Keratinocyte (primary cell): Measurements from ENCODE around the gene CPOX. TPM values are rescaled to one million over a fixed set of nuclear protein-coding genes. Genes with fewer than 3 reads are reported as not detected.
A peak's percentile ranks its signal among the peaks of the same experiment; 100 is the strongest.

Source experiments
- DNase-seq: peaks from one replicate; pipeline ENCODE4 v3.0.0-alpha.2; 2011; ENCODE audit warnings: low read depth, missing footprints, low spot score
- FAIRE-seq: peaks from 2 replicates; lab custom pipeline; 2011; peaks lifted over from hg19 to GRCh38; lab: Jason Lieb, UNC
- H2AFZ ChIP-seq: 2 replicates; pipeline ENCODE4 v1.6.0; 2012; ENCODE audit warnings: low read length, control low read depth, inconsistent platforms; ENCODE audit not compliant: control insufficient read depth
- H3K27ac ChIP-seq: 2 replicates; pipeline ENCODE4 v1.5.1; 2011; ENCODE audit warnings: low read length; ENCODE audit not compliant: control insufficient read depth, insufficient read depth
- H3K27me3 ChIP-seq: 3 replicates; pipeline ENCODE4 v1.6.0; 2011; ENCODE audit warnings: low read length; ENCODE audit not compliant: control insufficient read depth, insufficient read depth; ENCODE audit errors: extremely low read depth
- H3K36me3 ChIP-seq, 2 experiments: 2 replicates in 1 of 2; 3 replicates in 1 of 2; pipeline ENCODE4 v1.5.1; 2011; ENCODE audit warnings: low read length in 2 of 2, mild to moderate bottlenecking in 1 of 2; ENCODE audit not compliant: control insufficient read depth in 2 of 2, insufficient read depth in 2 of 2; ENCODE audit errors: extremely low read depth in 1 of 2
- H3K4me1 ChIP-seq: 3 replicates; pipeline ENCODE4 v1.5.1; 2011; ENCODE audit warnings: low read length; ENCODE audit not compliant: control insufficient read depth, insufficient read depth; ENCODE audit errors: extremely low read depth
- H3K4me2 ChIP-seq: 3 replicates; pipeline ENCODE4 v1.6.0; 2011; ENCODE audit warnings: low read depth, low read length; ENCODE audit not compliant: control insufficient read depth, insufficient read depth; ENCODE audit errors: extremely low read depth
- H3K4me3 ChIP-seq, 3 experiments: fragments of 200-600 bp in 1 of 3; sonication (generic) in 1 of 3; 2 replicates in 2 of 3; 3 replicates in 1 of 3; pipeline ENCODE4 v1.5.1; 2011 to 2016; ENCODE audit warnings: low read length in 3 of 3, mild to moderate bottlenecking in 3 of 3, control low read depth in 2 of 3, inconsistent platforms in 1 of 3, low read depth in 1 of 3, mixed read lengths in 1 of 3, mixed run types in 1 of 3, moderate library complexity in 1 of 3; ENCODE audit not compliant: control insufficient read depth in 2 of 3, insufficient read depth in 2 of 3; ENCODE audit errors: extremely low read depth in 1 of 3
- H3K79me2 ChIP-seq: 2 replicates; pipeline ENCODE4 v1.6.0; 2012; ENCODE audit warnings: low read length; ENCODE audit not compliant: control insufficient read depth, insufficient read depth
- H3K9ac ChIP-seq: 3 replicates; pipeline ENCODE4 v1.6.0; 2011; ENCODE audit warnings: low read length; ENCODE audit not compliant: control insufficient read depth, insufficient read depth; ENCODE audit errors: extremely low read depth
- H3K9me1 ChIP-seq: 3 replicates; pipeline ENCODE4 v1.6.0; 2011; ENCODE audit warnings: low read length; ENCODE audit not compliant: control insufficient read depth, insufficient read depth; ENCODE audit errors: extremely low read depth
- H3K9me3 ChIP-seq: 2 replicates; pipeline ENCODE4 v1.5.1; 2012; ENCODE audit warnings: low read depth, low read length; ENCODE audit not compliant: control insufficient read depth
- H4K20me1 ChIP-seq: 3 replicates; pipeline ENCODE4 v1.6.0; 2011; ENCODE audit warnings: low read length; ENCODE audit not compliant: control insufficient read depth, insufficient read depth; ENCODE audit errors: extremely low read depth
- EZH2 ChIP-seq: IDR thresholded peaks from one replicate; pipeline ENCODE4 v1.6.1; 2012; ENCODE audit warnings: inconsistent platforms, mild to moderate bottlenecking, low read length, moderate library complexity
- dilution Hi-C: fragments of 300-500 bp; cut with MboI; formaldehyde crosslinking; loops from one replicate; pipeline ENCODE4 v1.7.0; 2020; ENCODE audit warnings: low sequenced_read_pairs; ENCODE audit not compliant: extremely low pct_ligation_motif_present
- polyA plus RNA-seq, 5 experiments: library from polyadenylated mRNA; depleted of rRNA in 3 of 5; stranded (reverse) in 3 of 5; stranded (forward) in 1 of 5; unstranded in 1 of 5; fragments of >200 nt; gene quantifications; 1 replicate in 1 of 5; 2 replicates in 3 of 5; 3 replicates in 1 of 5; pipeline versions ENCODE4 v1.2.1 to v1.2.3, GENCODE V29; 2011 to 2012; ENCODE audit warnings: missing spikeins in 2 of 5, low read depth in 1 of 5, low replicate concordance in 1 of 5
- TF ChIP-seq, protein P1 (sequence below), 3 experiments: IDR thresholded peaks in 1 of 3; conservative IDR thresholded peaks in 1 of 3; optimal IDR thresholded peaks in 1 of 3; 2 replicates in 2 of 3; 3 replicates in 1 of 3; pipeline versions ENCODE3 to v1.5.1; 2011; ENCODE audit warnings: low read length in 3 of 3, mild to moderate bottlenecking in 3 of 3, moderate library complexity in 2 of 3, control low read depth in 1 of 3, inconsistent platforms in 1 of 3; ENCODE audit not compliant: insufficient read depth in 2 of 3; ENCODE audit errors: extremely low read depth in 1 of 3

CPOX gene
- polyA plus RNA-seq, 1 donor (not counting 4 experiments of a cell fraction or from before 2014, with no cell fraction given), result 29.4 TPM

DNA sequence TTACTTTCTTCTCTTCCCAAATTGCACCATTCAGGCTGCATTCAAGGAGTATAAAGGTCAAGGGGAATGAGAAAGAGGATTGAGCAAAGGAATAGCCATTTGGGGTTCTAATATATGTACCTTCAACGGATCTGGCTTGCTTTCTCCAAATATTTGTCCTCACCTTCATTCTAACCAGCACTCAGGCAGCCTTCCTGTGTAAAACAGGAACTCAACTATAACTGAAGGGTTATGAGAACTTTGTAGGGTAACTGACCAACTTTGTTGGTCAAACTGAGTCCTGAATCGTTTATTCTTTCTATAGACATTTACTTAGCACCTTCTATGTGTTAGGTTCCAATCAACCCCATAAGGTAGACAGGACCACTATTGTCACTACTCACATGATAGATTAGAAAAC, 5.1 kb upstream of the CPOX start:
- H2AFZ ChIP-seq, result no peak overlapping the region
- TF ChIP-seq EZH2, result no peak
- TF ChIP-seq, protein P1, sequence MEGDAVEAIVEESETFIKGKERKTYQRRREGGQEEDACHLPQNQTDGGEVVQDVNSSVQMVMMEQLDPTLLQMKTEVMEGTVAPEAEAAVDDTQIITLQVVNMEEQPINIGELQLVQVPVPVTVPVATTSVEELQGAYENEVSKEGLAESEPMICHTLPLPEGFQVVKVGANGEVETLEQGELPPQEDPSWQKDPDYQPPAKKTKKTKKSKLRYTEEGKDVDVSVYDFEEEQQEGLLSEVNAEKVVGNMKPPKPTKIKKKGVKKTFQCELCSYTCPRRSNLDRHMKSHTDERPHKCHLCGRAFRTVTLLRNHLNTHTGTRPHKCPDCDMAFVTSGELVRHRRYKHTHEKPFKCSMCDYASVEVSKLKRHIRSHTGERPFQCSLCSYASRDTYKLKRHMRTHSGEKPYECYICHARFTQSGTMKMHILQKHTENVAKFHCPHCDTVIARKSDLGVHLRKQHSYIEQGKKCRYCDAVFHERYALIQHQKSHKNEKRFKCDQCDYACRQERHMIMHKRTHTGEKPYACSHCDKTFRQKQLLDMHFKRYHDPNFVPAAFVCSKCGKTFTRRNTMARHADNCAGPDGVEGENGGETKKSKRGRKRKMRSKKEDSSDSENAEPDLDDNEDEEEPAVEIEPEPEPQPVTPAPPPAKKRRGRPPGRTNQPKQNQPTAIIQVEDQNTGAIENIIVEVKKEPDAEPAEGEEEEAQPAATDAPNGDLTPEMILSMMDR (optimal IDR thresholded peaks at IDR 0.05 in 1 of 3, IDR thresholded peaks at IDR 0.05 in 1 of 3, conservative IDR thresholded peaks at IDR 0.05 in 1 of 3; ENCODE audit: extremely low read depth in 1 of 3, insufficient read depth in 2 of 3, low read length in 3 of 3), result no peak
- FAIRE-seq, result no peak

DNA sequence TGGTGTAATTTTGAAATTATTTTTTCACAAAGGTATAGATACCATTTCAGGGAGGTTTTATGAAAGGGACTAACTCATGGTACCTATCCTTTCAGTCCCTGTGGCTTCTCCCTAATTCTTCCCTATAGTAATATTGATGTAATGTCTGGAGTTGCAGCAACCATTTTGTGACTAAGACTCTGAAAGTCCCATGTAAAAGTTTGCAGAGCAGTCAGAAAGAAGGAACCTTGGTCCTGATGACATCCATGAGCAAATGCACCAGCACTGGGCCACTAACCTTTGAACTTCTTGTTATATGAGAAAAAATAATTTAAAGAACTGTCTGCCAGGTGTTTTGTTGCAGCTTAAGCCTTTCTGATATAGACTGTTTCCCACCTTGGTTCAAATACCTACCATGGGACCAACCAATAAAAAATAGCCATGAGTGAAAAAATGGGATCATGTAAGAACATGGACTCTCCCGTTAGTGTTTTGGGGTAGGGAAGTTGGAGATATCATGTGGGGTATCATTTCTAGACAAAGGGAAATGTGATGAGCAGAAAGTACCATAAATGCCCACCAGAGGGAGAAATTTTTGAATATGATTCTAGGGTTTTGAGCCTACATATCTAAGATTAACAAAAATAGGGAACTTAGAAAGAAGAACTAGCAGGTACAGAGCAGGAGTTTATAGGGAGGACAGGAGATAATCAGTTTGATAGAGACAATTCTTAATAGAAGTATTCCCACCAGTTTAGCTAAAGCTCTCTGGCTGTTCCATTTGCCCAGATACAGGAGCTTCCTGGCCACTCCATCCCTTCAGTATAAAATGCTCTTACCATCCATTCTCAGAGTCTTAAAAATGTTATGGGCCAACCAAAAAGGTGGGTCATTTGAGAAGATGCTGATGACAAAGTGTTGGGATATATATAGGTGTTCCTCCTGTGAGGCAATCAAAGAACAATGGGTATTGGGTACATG, 3.4 kb upstream of the CPOX start:
- TF ChIP-seq EZH2, result no peak
- TF ChIP-seq, protein P1 (optimal IDR thresholded peaks at IDR 0.05 in 1 of 3, IDR thresholded peaks at IDR 0.05 in 1 of 3, conservative IDR thresholded peaks at IDR 0.05 in 1 of 3; ENCODE audit: extremely low read depth in 1 of 3, insufficient read depth in 2 of 3, low read length in 3 of 3), result peak in 1 of 3 experiments; percentile 48
- Histone ChIP-seq H3K9me3 (no peaks in the 10 kb centered on the region), H3K4me3 (no peak overlapping the region), H3K27me3 (no peaks in the 10 kb centered on the region), H3K4me1 (peaks cover 7% of the 10 kb centered on the region), H2AFZ (no peak overlapping the region), H3K9me1 (no peaks in the 10 kb centered on the region), H3K27ac (no peak overlapping the region), H3K4me2 (no peak overlapping the region), H3K79me2 (peaks cover 12% of the 10 kb centered on the region), H4K20me1 (no peaks in the 10 kb centered on the region), H3K36me3 (no peaks in the 10 kb centered on the region), H3K9ac (no peak overlapping the region)
- no peak for FAIRE-seq
- DNase-seq, result no peak
- dilution Hi-C loops, result no loop called here

More for the DNA sequence above, 5.1 kb upstream of the CPOX start:
- no peaks in the 10 kb centered on the region for H3K9me1 ChIP-seq
- H3K4me1 ChIP-seq, result no peaks in the 10 kb centered on the region
- no peak overlapping the region for H3K4me3 ChIP-seq
- DNase-seq, result no peak
- dilution Hi-C loops, result no loop called here
- H3K36me3 ChIP-seq, result no peaks in the 10 kb centered on the region
- no peaks in the 10 kb centered on the region for H3K27me3 ChIP-seq
- H3K27ac ChIP-seq, result no peak overlapping the region
- H4K20me1 ChIP-seq, result no peaks in the 10 kb centered on the region
- H3K79me2 ChIP-seq, result no peaks in the 10 kb centered on the region
- no peak overlapping the region for H3K4me2 ChIP-seq
- no peak overlapping the region for H3K9ac ChIP-seq
- H3K9me3 ChIP-seq, result no peaks in the 10 kb centered on the region
